Smooth muscle cell (in vitro differentiated cells): ENCODE results near the gene TRERF1. TPM values are rescaled to one million over a fixed set of nuclear protein-coding genes. Genes with fewer than 3 reads are reported as not detected.

Experiments used
- DNase-seq: peaks from one replicate; lab custom pipeline; 2025; ENCODE audit not compliant: unreplicated experiment; lab: John Stamatoyannopoulos, UW
- H2AFZ ChIP-seq: fragments of 200-600 bp; sonication (generic); 2 replicates; pipeline ENCODE4 v1.6.0; 2016; ENCODE audit warnings: antibody characterized with exemption, low read depth, mild to moderate bottlenecking
- H3F3A ChIP-seq: fragments of 200-600 bp; sonication (generic); 2 replicates; pipeline ENCODE4 v1.6.0; 2017; ENCODE audit warnings: antibody characterized with exemption, low read depth
- H3K27ac ChIP-seq: fragments of 200-600 bp; sonication (generic); 2 replicates; pipeline ENCODE4 v1.5.1; 2016; ENCODE audit warnings: low read depth, mild to moderate bottlenecking
- H3K27me3 ChIP-seq: fragments of 200-600 bp; sonication (generic); 2 replicates; pipeline ENCODE4 v1.6.1; 2016; ENCODE audit warnings: low read depth, mild to moderate bottlenecking
- H3K36me3 ChIP-seq: fragments of 200-600 bp; sonication (generic); 2 replicates; pipeline ENCODE4 v1.5.1; 2016; ENCODE audit warnings: low read depth
- H3K4me1 ChIP-seq: fragments of 200-600 bp; sonication (generic); 2 replicates; pipeline ENCODE4 v1.5.1; 2016; ENCODE audit warnings: low read depth
- H3K4me2 ChIP-seq: fragments of 200-600 bp; sonication (generic); 2 replicates; pipeline ENCODE4 v1.6.0; 2016; ENCODE audit warnings: mild to moderate bottlenecking
- H3K4me3 ChIP-seq: fragments of 200-600 bp; sonication (generic); 2 replicates; pipeline ENCODE4 v1.5.1; 2016; ENCODE audit warnings: mild to moderate bottlenecking
- H3K79me2 ChIP-seq: fragments of 200-600 bp; sonication (generic); 2 replicates; pipeline ENCODE4 v1.6.0; 2016; ENCODE audit warnings: low read depth, mild to moderate bottlenecking
- H3K9ac ChIP-seq: fragments of 200-600 bp; sonication (generic); 2 replicates; pipeline ENCODE4 v1.6.0; 2016; ENCODE audit warnings: low read depth
- H3K9me3 ChIP-seq: fragments of 200-600 bp; sonication (generic); replicated peaks from 2 replicates; pipeline ENCODE4 v1.5.1; 2016; ENCODE audit warnings: low read depth
- H4K20me1 ChIP-seq: fragments of 200-600 bp; sonication (generic); 2 replicates; pipeline ENCODE4 v1.6.0; 2016; ENCODE audit warnings: low read depth
- WGBS: methylation state at CpG from one replicate; pipeline ENCODE4 v1.1.7; 2016; ENCODE audit warnings: low lambda C conversion rate; 5-methylcytosine and 5-hydroxymethylcytosine counted together
- polyA plus RNA-seq: library from polyadenylated mRNA; unstranded; fragments of >200 nt; fragmentation: Nextera tagmentation; extraction: Ambion mirVana; gene quantifications from 2 replicates; pipeline ENCODE4 v1.2.1, GENCODE V29; 2016
- total RNA-seq: library from RNA; depleted of rRNA; stranded (reverse); fragments of >200 nt; gene quantifications from 2 replicates; pipeline ENCODE4 v1.2.3, GENCODE V29; 2014
- TF ChIP-seq, protein P1 (sequence below): fragments of 200-600 bp; sonication (generic); IDR thresholded peaks from 2 replicates; pipeline ENCODE4 v1.5.1; 2017; ENCODE audit warnings: borderline replicate concordance, mild to moderate bottlenecking, antibody characterized with exemption; ENCODE audit not compliant: insufficient read depth, poor library complexity, severe bottlenecking

Gene TRERF1
- total and polyA plus RNA-seq, 2 experiments from 2014 or later: 3.5 to 5.3 TPM

- H3K4me2 ChIP-seq: no peak overlapping the region
- H3K9me3 ChIP-seq: no peaks in the 10 kb centered on the region
- no peak overlapping the region for H3K9ac ChIP-seq
- DNase-seq: peak; percentile 12
- no peak overlapping the region for H3K4me3 ChIP-seq
- H3K27ac ChIP-seq: no peak overlapping the region
- H3K27me3 ChIP-seq: no peaks in the 10 kb centered on the region
- TF ChIP-seq, protein P1, sequence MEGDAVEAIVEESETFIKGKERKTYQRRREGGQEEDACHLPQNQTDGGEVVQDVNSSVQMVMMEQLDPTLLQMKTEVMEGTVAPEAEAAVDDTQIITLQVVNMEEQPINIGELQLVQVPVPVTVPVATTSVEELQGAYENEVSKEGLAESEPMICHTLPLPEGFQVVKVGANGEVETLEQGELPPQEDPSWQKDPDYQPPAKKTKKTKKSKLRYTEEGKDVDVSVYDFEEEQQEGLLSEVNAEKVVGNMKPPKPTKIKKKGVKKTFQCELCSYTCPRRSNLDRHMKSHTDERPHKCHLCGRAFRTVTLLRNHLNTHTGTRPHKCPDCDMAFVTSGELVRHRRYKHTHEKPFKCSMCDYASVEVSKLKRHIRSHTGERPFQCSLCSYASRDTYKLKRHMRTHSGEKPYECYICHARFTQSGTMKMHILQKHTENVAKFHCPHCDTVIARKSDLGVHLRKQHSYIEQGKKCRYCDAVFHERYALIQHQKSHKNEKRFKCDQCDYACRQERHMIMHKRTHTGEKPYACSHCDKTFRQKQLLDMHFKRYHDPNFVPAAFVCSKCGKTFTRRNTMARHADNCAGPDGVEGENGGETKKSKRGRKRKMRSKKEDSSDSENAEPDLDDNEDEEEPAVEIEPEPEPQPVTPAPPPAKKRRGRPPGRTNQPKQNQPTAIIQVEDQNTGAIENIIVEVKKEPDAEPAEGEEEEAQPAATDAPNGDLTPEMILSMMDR: no peak
- no peaks in the 10 kb centered on the region for H3K79me2 ChIP-seq
- H2AFZ ChIP-seq: no peak overlapping the region
- H3F3A ChIP-seq: no peaks in the 10 kb centered on the region
- peaks cover 4% of the 10 kb centered on the region for H3K4me1 ChIP-seq
- 50% methylated on average over 9 of the region's 9 CpGs for WGBS
- H4K20me1 ChIP-seq: no peaks in the 10 kb centered on the region
- H3K36me3 ChIP-seq: no peaks in the 10 kb centered on the region
Measured at GRCh38 chr6:42251911-42252637, 199.7 kb downstream of the TRERF1 start.

DNA sequence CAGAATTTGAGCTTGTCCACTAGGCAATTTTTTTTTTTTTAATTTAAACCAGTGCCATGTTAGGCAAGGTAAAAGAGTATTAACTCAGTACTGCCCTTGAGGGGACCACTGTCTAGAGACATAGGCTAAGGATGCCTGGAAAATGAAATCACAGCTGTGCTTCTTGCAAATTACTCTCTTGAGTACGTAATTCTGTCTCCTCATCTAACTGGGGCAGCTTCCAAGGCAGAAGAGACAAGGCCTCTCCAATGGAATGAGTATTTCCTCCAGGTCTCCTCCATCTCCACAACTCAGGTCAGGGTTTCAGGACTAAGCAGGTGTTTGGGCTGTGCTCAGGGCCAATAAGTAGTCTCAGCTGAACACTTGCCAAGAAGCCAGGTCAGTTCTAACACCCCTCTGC, 200.2 kb downstream of the TRERF1 start:
- Histone ChIP-seq H3K36me3 (no peaks in the 10 kb centered on the region), H4K20me1 (no peaks in the 10 kb centered on the region), H3K4me3 (no peak overlapping the region), H3K27me3 (no peaks in the 10 kb centered on the region), H3K4me2 (no peak overlapping the region), H3K27ac (no peak overlapping the region), H3K4me1 (peaks cover 4% of the 10 kb centered on the region), H2AFZ (no peak overlapping the region), H3K9ac (no peak overlapping the region), H3K9me3 (no peaks in the 10 kb centered on the region), H3F3A (no peaks in the 10 kb centered on the region), H3K79me2 (no peaks in the 10 kb centered on the region)
- TF ChIP-seq, protein P1: no peak
- DNase-seq: no peak
- 72% methylated on average over 1 of the region's 1 CpG for WGBS

GRCh38 chr6:42250274-42250931, 201.3 kb downstream of the TRERF1 start:
- Histone ChIP-seq H4K20me1 (no peaks in the 10 kb centered on the region), H3F3A (no peaks in the 10 kb centered on the region), H3K4me3 (no peak overlapping the region), H3K36me3 (no peaks in the 10 kb centered on the region), H3K9ac (no peak overlapping the region), H3K9me3 (no peaks in the 10 kb centered on the region), H2AFZ (no peak overlapping the region), H3K4me1 (peaks cover 4% of the 10 kb centered on the region), H3K4me2 (no peak overlapping the region), H3K27me3 (no peaks in the 10 kb centered on the region), H3K79me2 (no peaks in the 10 kb centered on the region), H3K27ac (no peak overlapping the region)
- no peak for DNase-seq
- 86% methylated on average over 10 of the region's 10 CpGs for WGBS
- TF ChIP-seq, protein P1: no peak
